Measurements from ENCODE around the gene MMEL1. TPM values are rescaled to one million over a fixed set of nuclear protein-coding genes. Genes with fewer than 3 reads are reported as not detected.

MMEL1 gene
- total RNA-seq, 1 experiment from 2014 or later = 0.25 TPM

- no peak for DNase-seq (ENCODE audit: extremely low read depth, low read depth)
Measured at GRCh38 chr1:2643414-2644077, 10.7 kb upstream of the MMEL1 start.

DNA sequence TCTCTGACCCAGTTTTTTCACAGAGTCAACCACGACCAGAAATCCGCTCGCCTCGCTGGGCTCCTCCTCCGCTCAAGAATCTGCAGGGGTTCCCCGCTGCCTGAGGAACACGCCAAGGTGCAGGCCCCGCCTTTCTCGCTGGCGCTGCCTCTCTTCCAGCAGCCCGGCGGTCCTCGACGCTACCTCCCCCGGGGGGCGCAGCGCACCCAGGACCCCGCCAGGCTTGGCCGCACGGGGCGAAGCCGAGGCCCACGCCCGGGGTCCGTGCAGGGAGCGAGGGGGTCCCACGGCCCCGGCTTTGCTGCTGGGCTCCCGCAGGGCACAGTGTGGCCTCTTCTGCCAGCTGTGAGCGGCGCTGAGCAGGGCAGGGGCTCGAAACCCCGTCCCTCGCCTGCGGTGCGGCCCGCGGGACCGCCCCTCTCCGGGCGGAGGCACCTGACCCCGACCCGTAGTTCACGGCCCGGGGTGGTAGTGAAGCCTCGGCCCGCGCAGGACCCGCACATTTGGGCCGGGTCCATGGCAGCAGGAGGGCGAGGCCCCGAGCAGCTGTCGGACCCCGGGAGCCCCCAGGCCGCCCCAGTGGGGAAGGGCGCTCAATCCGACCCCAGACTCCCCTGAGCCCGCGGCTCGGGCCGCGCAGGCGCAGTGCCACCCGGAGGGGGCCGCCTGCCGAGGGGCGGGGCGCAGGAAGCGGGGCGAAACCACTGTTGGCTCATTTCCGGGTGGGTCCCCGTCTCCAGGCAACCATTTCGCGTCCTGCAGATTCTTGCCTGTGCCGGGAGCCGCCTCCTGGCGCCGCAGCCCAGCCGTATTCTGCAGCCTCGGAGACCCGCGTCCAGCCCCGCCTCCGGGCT is 10.0 kb upstream of the MMEL1 start:
- peak; percentile 80 for DNase-seq (ENCODE audit: extremely low read depth, low read depth)

GRCh38 chr1:2642131-2642559 is 9.3 kb upstream of the MMEL1 start:
- DNase-seq (ENCODE audit: extremely low read depth, low read depth) = no peak

GRCh38 chr1:2641381-2642130 is 8.7 kb upstream of the MMEL1 start:
- no peak for DNase-seq (ENCODE audit: extremely low read depth, low read depth)

DNA sequence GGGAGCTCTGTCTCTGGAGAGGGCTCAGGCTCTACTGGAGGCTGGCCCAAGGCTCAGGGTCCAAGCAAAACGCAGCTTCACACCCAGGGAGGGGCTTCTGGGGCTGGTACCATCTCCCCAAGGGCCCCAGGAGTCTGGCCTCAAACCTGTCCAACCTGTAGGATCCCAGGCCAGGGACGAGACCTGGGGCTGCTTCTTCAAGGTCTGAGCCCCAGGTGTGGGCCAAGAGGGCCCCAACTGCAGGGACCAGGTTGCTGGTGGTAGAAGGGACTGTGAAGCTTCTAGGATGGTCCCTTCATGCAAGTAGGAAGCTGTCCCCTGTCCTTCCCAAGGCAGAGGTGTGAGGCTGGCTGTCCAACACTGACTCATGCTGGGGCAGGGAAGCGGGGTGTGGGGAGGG is 7.8 kb upstream of the MMEL1 start:
- no peak for DNase-seq (ENCODE audit: extremely low read depth, low read depth)

GRCh38 chr1:2639607-2640521 is 7.0 kb upstream of the MMEL1 start:
- no peak for DNase-seq (ENCODE audit: extremely low read depth, low read depth)

- DNase-seq (ENCODE audit: extremely low read depth, low read depth) = no peak
Measured at GRCh38 chr1:2639203-2639602, 6.4 kb upstream of the MMEL1 start.

DNA sequence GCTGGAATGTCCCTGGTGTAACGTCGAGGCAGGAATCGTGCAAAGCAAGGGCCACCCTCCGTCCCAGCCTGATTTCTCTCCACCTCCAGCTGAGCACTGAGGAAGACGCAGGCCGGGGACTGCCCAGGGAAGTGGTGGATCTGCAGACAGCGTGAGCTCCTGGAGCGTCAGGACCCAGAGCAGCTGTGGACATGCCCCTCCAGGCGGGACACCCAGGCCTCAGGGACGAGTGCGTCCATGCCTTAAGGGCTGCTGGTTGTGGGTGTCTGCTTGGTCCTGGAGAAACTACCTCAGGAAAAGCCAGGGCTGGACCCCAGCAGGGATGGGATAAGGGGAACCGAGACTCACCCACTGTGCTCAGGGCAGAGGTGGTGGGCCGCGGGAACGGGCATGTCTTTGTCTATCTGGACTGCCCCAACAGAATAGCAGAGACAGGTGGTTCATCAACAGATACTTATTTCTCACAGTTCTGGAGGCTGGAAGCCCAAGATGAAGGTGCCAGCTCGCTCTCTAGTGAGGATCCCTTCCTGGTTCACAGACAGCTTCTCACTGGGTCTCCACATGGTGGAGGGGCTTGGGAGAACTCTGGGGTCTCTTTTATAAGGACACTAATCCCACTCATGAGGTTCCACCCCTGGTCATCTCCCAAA is 5.8 kb upstream of the MMEL1 start:
- DNase-seq (ENCODE audit: extremely low read depth, low read depth) = no peak

DNA sequence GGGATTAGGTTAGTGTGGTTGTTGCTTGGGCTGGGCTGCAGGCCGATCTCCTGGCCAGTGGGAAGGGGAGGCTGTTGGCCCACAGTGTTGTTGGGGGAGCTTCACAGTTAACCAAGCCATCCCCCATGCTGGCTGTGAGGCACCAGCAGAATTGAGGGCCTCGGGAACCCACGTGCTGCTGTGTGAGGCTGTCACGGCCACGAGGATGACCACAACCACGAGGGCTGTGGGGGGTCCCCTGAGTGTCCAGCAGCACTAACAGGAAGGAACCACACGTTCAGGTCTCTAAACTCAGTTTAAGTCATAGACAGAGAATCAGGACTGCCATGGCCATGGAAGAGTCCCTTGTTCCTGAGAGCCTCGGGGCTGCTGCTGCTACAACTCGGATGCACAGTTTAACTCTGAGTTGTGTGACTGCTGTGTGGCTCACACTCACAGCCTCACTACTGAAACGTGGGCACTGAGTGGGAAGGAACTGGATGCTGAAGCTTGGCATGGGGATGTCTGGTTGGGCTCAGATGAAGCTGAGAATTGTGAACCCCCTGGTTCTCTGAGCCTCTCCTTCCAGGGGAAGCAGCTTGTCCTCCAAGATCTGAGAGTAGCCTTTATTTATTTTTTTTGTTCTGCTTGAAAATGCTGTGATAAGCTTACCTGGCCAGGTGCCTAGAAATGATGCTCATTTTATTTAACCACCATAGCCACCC is 4.8 kb upstream of the MMEL1 start:
- no peak for DNase-seq (ENCODE audit: extremely low read depth, low read depth)

DNA sequence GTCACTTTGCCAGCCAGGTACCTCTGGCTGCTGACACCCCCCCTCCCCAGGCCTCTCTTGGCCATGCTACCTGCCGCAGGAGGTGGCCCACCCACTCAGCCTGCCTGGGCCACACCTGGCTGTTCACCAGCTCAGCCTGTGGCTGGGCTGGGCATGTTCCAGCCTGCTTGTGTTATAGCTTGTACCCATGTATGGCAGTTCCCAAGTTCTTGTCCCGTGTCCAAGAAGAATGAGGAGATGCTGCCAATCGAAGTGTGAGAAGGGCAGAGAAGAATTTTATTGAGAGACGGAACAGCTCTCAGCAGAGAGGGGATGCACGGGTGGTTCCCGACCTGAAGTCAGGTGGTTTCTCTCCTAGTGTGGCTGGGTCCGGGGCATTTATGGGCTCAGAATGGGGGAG is 3.9 kb upstream of the MMEL1 start:
- DNase-seq (ENCODE audit: extremely low read depth, low read depth) = no peak

DNA sequence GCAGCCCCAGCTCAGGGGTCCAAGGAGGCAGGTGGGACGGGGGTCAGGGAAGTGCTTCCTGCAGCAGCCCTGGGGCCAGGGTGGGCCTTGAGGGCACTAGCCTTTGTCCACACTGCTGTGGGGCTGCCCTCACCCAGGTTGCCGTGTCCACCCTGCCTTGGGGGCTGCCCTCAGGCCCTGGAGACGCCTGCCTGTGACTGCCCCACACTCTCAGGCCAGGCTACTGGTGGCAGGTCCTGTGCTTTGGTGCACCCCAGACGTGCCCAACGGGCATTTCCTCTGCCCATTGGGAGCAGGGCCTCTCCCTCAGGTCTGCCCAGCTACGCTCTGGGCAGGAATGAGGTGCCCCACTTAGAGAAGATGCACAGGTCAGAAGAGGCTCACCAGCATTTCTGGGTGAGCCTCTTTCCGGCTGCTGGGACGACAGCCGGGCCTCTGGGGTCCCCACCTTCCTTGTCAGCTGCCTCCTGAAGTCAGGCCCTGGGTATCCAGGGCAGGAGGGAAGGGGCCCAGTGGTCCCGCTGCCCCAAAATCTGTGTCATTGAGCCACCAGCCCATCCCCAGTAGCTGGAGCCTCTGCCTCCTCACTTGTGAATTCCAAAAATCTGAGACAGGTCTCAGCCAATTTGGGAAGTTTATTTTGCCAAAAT is 2.7 kb upstream of the MMEL1 start:
- no peak for DNase-seq (ENCODE audit: extremely low read depth, low read depth)

GRCh38 chr1:2633936-2634491 is 1.2 kb upstream of the MMEL1 start:
- no peak for DNase-seq (ENCODE audit: extremely low read depth, low read depth)

DNA sequence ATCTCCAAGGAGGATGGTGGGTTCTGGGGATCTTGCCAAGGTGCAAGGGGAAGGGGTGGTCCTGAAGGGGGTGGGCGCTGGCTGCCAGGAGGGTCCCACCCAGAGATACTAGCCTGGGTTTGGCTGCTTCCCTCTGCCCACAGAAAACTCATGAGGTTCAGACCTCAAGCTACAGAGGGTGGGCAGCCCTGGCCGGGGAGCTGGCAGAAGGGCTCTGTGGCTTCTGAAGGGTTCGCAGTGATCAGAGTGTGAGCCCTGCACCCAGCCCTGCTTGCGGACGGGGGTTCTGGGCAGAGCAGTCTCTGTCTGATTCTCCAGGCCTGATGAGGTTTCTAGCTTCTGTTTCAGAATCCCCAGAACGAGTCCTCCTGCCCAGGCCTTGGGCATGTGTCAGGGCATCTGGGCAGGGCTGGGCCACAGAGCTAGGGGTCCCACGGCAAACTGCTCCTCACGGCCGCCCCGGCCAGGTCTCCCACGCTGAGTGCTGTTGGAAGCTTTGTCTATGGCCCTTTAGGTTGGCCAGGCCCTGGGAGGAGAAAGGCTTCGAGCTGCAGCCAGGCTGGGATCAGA is 635 bp upstream of the MMEL1 start:
- no peak for DNase-seq (ENCODE audit: extremely low read depth, low read depth)

GRCh38 chr1:2632051-2632430 is 775 bp downstream of the MMEL1 start:
- DNase-seq (ENCODE audit: extremely low read depth, low read depth) = no peak

DNA sequence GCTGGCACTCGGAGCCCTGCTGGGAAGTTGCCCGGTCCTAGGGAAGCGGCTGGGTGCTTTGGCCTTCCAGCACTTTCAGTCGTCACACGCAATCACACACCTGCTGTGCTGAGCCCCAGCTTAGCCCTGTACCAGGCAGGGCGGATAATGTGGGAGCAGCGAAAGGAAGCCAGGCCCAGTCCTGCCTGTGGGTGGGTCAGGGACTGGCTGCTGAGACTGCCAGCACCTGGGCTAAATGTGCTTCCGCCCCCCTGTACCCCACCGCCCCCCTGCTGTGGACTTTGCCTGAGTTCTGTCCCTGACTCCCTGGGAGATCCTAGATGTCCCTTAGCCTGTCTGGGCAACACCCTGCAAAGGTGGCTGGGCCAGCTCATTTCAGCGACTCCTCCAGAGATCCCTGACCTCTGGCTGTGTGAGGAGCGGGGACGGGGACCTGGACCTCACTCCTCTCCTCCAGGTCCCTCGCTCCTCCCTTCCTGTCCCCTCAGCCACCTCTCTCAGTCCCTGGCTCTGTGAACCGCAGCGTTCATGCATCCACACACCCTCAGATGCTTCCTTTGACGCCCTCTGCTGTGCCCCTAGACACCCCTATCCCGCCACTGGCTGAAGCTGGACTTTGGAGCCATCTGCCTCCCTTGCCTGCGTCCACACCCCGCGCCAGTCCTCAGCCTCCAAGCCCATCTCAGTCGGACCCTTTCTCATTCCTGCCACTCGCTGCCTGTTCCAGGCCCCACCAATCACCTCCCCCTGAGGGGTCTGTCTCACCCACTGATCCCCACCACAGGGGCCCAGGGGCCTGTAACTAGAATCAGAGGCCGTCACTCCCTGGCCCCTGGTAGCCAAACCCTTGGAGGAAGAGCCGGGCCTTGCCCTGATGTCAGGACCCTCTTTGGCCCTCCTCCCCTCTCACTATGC is 1.4 kb downstream of the MMEL1 start:
- DNase-seq (ENCODE audit: extremely low read depth, low read depth) = no peak

GRCh38 chr1:2630498-2631135 is 2.2 kb downstream of the MMEL1 start:
- no peak for DNase-seq (ENCODE audit: extremely low read depth, low read depth)

All from NCI-H460 (cell line).